A673 (cell line): ENCODE data around the gene C1orf210. TPM values are rescaled to one million over a fixed set of nuclear protein-coding genes. Genes with fewer than 3 reads are reported as not detected.

ENCODE experiments used
- BruUV-seq: library from RNA; stranded (reverse); fragments of 400-500 nt; replicated peaks from 2 replicates; lab custom pipeline; 2021; lab: Mats Ljungman, UMichigan
- CTCF ChIA-PET: fragments of 300-600 bp; sonication (Branson Sonifier 250); formaldehyde crosslinking; loops from one replicate; lab custom pipeline; 2022; ENCODE audit warnings: antibody characterized with exemption; lab: Charles Lee
- POLR2A ChIA-PET: fragments of 300-600 bp; sonication (Branson Sonifier 250); formaldehyde crosslinking; loops from one replicate; lab custom pipeline; 2022; ENCODE audit warnings: antibody characterized with exemption; ENCODE audit not compliant: low non-redundant PET; lab: Charles Lee
- DNase-seq: peaks from one replicate; pipeline ENCODE4 v3.0.0-alpha.2; 2015; ENCODE audit warnings: low spot score
- H3K27ac ChIP-seq: fragments of 200-600 bp; sonication (generic); 2 replicates; pipeline ENCODE4 v1.5.1; 2016; ENCODE audit warnings: mixed run types, low read depth, mild to moderate bottlenecking, mixed read lengths, antibody characterized with exemption, low read length; ENCODE audit not compliant: poor library complexity, severe bottlenecking
- H3K27me3 ChIP-seq: fragments of 200-600 bp; sonication (generic); replicated peaks from 2 replicates; pipeline ENCODE4 v1.6.1; 2017; ENCODE audit warnings: mixed run types, low read depth, mild to moderate bottlenecking, mixed read lengths, antibody characterized with exemption, low read length; ENCODE audit not compliant: insufficient read depth, poor library complexity
- H3K36me3 ChIP-seq: fragments of 200-600 bp; sonication (generic); 2 replicates; pipeline ENCODE4 v1.6.1; 2016; ENCODE audit warnings: mixed run types, mild to moderate bottlenecking, mixed read lengths, antibody characterized with exemption, low read length; ENCODE audit not compliant: insufficient read depth, poor library complexity, severe bottlenecking
- H3K4me1 ChIP-seq: fragments of 200-600 bp; sonication (generic); 2 replicates; pipeline ENCODE4 v1.6.1; 2017; ENCODE audit warnings: mixed run types, mild to moderate bottlenecking, mixed read lengths, antibody characterized with exemption, low read length; ENCODE audit not compliant: insufficient read depth, poor library complexity, severe bottlenecking
- H3K4me3 ChIP-seq: fragments of 200-600 bp; sonication (generic); 2 replicates; pipeline ENCODE4 v1.5.1; 2016; ENCODE audit warnings: low read depth, mixed run types, mild to moderate bottlenecking, mixed read lengths, low read length; ENCODE audit not compliant: poor library complexity, severe bottlenecking
- H3K9me3 ChIP-seq: fragments of 200-600 bp; sonication (generic); 2 replicates; pipeline ENCODE4 v1.6.1; 2016; ENCODE audit warnings: mixed run types, low read depth, mild to moderate bottlenecking, mixed read lengths, antibody characterized with exemption, low read length; ENCODE audit not compliant: poor library complexity, severe bottlenecking
- CTCF ChIP-seq: fragments of 300-800, 200-600 bp; sonication (generic); conservative IDR thresholded peaks from 2 replicates; pipeline ENCODE4 v1.5.1; 2017; ENCODE audit warnings: low read depth, mild to moderate bottlenecking, antibody characterized with exemption, low read length, moderate library complexity, mixed read lengths
- EZH2 ChIP-seq: fragments of 200-600 bp; sonication (generic); IDR thresholded peaks from 2 replicates; pipeline ENCODE4 v1.6.1; 2017; ENCODE audit warnings: borderline replicate concordance, low read depth, mild to moderate bottlenecking, mixed read lengths, antibody characterized with exemption, low read length; ENCODE audit not compliant: poor library complexity, severe bottlenecking
- intact Hi-C: fragments of 100-400 bp; cut with micrococcal nuclease; formaldehyde crosslinking; loops from one replicate; pipeline ENCODE4 v1.10.0; 2022; ENCODE audit not compliant: unreplicated experiment
- total RNA-seq: library from RNA; stranded (reverse); gene quantifications from 2 replicates; pipeline ENCODE4 v1.2.3, GENCODE V29; 2021

The C1orf210 gene
- total RNA-seq, 1 experiment from 2014 or later = not detected

DNA sequence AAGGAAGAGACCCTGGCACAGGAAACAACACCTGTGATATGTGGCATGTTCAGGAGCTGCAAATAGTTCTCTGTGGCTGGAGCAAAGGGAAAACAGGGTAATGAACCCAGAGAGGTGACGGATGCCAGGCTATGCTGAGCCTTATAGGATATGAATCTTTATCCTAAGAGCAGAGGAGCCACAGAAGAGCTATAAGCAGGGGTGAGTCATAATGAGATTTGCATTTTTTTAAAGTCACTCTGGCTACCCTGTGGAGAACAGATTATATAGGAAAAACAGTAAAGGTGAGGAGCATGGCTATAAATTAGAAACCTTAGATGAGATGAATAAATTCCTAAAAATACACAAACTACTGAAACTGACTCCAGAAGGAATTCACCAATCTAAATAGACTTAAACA, 39.4 kb upstream of the C1orf210 start:
- peak; percentile 64 for DNase-seq
- H3K27me3 ChIP-seq = no peaks in the 10 kb centered on the region
- CTCF ChIA-PET = interaction anchor here (0.6 kb wide), 1 partner anchor 412 kb away, joined by 3 read pairs; no protein-coding TSS in a partner anchor
- H3K9me3 ChIP-seq = peaks cover 11% of the 10 kb centered on the region
- no peak overlapping the region for H3K4me3 ChIP-seq
- no peak overlapping the region for H3K27ac ChIP-seq
- no TSS peak for BruUV-seq
- POLR2A ChIA-PET = no interaction called here
- TF ChIP-seq EZH2 (no peak), CTCF (no peak)
- intact Hi-C loops = no loop called here
- H3K36me3 ChIP-seq = no peaks in the 10 kb centered on the region
- H3K4me1 ChIP-seq = peaks cover 5% of the 10 kb centered on the region

GRCh38 chr1:43322506-43322905, 37.1 kb upstream of the C1orf210 start:
- intact Hi-C loops = no loop called here
- no peak overlapping the region for H3K4me3 ChIP-seq
- H3K27me3 ChIP-seq = no peaks in the 10 kb centered on the region
- no peak overlapping the region for H3K27ac ChIP-seq
- ChIA-PET CTCF (no interaction called here), POLR2A (no interaction called here)
- BruUV-seq = no TSS peak
- DNase-seq = no peak
- no peaks in the 10 kb centered on the region for H3K36me3 ChIP-seq
- no peak for TF ChIP-seq CTCF
- TF ChIP-seq EZH2 = no peak
- peaks cover 5% of the 10 kb centered on the region for H3K4me1 ChIP-seq
- peaks cover under 1% of the 10 kb centered on the region for H3K9me3 ChIP-seq

DNA sequence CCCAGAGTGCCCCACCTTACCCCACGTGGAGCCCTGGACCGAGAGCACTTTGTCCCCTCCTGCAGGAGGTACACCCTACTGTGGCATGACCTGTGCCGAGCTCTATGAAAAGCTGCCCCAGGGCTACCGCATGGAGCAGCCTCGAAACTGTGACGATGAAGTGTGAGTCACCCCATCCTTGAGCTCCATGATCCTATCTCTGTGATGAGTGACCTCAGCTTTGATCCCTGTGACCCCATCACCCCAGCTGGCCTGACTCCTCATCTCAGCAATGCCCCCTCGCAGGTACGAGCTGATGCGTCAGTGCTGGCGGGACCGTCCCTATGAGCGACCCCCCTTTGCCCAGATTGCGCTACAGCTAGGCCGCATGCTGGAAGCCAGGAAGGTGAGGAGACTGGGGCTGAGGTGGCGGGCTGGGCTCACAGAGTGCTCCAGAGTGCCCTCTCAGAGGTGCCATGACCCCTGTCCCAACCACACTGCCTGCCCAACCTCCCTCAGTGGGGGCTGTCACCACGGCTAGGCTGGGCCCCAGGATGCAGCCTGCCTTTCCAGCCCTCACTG, 36.0 kb upstream of the C1orf210 start:
- TF ChIP-seq CTCF = no peak
- no peak overlapping the region for H3K4me3 ChIP-seq
- BruUV-seq = no TSS peak
- H3K27me3 ChIP-seq = no peaks in the 10 kb centered on the region
- H3K4me1 ChIP-seq = peaks cover 5% of the 10 kb centered on the region
- H3K9me3 ChIP-seq = no peaks in the 10 kb centered on the region
- ChIA-PET POLR2A (no interaction called here), CTCF (interaction anchor here (0.6 kb wide), 1 partner anchor 47 kb away, joined by 4 read pairs; the partner anchor contains the start of gene ELOVL1)
- H3K36me3 ChIP-seq = no peaks in the 10 kb centered on the region
- no peak overlapping the region for H3K27ac ChIP-seq
- no peak for DNase-seq
- intact Hi-C loops = no loop called here
